Keratinocyte (primary cell): ENCODE measurements around the gene ROPN1L.

Experiments used
- CTCF ChIP-seq, 3 experiments: IDR thresholded peaks in 1 of 3; conservative IDR thresholded peaks in 1 of 3; optimal IDR thresholded peaks in 1 of 3; 2 replicates in 2 of 3; 3 replicates in 1 of 3; pipeline versions ENCODE3 to v1.5.1; 2011; ENCODE audit warnings: low read length in 3 of 3, mild to moderate bottlenecking in 3 of 3, moderate library complexity in 2 of 3, control low read depth in 1 of 3, inconsistent platforms in 1 of 3; ENCODE audit not compliant: insufficient read depth in 2 of 3; ENCODE audit errors: extremely low read depth in 1 of 3
- EZH2 ChIP-seq: IDR thresholded peaks from one replicate; pipeline ENCODE4 v1.6.1; 2012; ENCODE audit warnings: inconsistent platforms, mild to moderate bottlenecking, low read length, moderate library complexity

DNA sequence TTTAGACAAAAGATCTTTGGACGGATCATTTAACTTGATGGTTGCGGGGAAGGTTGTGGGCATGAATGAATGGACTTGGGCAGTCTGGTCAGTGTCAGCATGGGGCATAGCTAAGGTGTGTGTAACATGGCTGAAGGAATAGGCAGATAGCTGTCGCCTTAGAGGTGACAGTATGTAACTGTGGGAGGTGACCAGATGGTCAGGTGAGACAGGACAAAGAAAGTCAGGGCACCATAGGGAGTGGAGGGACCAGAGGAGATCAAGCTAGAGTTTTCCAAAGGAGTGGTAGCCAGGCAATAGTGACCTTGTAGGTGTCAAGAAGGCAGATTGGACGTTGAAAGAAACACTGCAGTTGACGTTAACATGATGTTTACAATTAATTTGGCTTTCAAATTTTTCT is 45.1 kb upstream of the ROPN1L start:
- TF ChIP-seq CTCF (optimal IDR thresholded peaks at IDR 0.05 in 1 of 3, IDR thresholded peaks at IDR 0.05 in 1 of 3, conservative IDR thresholded peaks at IDR 0.05 in 1 of 3; ENCODE audit: extremely low read depth in 1 of 3, insufficient read depth in 2 of 3, low read length in 3 of 3) (no peak), EZH2 (no peak)
